Measurements from ENCODE around the gene GINS3.

The GINS3 gene

DNA sequence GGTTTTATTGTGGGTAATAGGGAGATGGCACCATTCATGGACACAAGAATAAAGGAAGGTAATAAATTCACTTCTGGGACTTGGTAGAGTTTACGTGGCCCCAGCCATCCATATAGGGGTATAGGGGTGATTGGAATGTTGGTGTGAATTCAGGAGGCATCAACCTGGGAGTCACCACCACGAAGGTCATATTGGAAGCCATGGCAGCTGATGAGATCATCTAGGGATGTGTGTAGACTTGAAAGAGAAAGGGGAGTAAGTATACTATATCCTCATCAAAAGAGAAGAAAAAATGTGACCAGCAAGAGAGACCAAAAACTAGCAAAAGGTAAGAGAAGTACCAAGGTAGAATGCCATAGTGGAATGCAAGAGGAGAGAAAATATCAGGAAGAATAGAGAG is 26.6 kb upstream of the GINS3 start:
- Histone ChIP-seq H3K27ac (ENCODE audit: insufficient read depth, low read depth, low read length, poor library complexity, severe bottlenecking) (no peak overlapping the region), H3K9me3 (ENCODE audit: control insufficient read depth, low read length) (no peaks in the 10 kb centered on the region), H3K27me3 (ENCODE audit: control insufficient read depth, insufficient read depth, low read length, poor library complexity, severe bottlenecking) (no peaks in the 10 kb centered on the region), H3K4me3 (ENCODE audit: insufficient read depth, low read depth, low read length) (no peak overlapping the region), H3K36me3 (ENCODE audit: control insufficient read depth, insufficient read depth, low read length) (no peaks in the 10 kb centered on the region), H3K4me1 (ENCODE audit: control insufficient read depth, insufficient read depth, low read length) (no peaks in the 10 kb centered on the region)
- WGBS, 2 experiments, result 65 to 76% methylated on average over 2 of the region's 2 CpGs

- no peaks in the 10 kb centered on the region for H3K9me3 ChIP-seq (ENCODE audit: control insufficient read depth, low read length)
- 83 to 87% methylated on average over 2 to 4 of the region's 5 CpGs for WGBS, 2 experiments
- H3K4me1 ChIP-seq (ENCODE audit: control insufficient read depth, insufficient read depth, low read length), result no peaks in the 10 kb centered on the region
- no peaks in the 10 kb centered on the region for H3K27me3 ChIP-seq (ENCODE audit: control insufficient read depth, insufficient read depth, low read length, poor library complexity, severe bottlenecking)
- no peak overlapping the region for H3K27ac ChIP-seq (ENCODE audit: insufficient read depth, low read depth, low read length, poor library complexity, severe bottlenecking)
- no peaks in the 10 kb centered on the region for H3K36me3 ChIP-seq (ENCODE audit: control insufficient read depth, insufficient read depth, low read length)
- H3K4me3 ChIP-seq (ENCODE audit: insufficient read depth, low read depth, low read length), result no peak overlapping the region
Measured at GRCh38 chr16:58366247-58367031, 25.8 kb upstream of the GINS3 start.

DNA sequence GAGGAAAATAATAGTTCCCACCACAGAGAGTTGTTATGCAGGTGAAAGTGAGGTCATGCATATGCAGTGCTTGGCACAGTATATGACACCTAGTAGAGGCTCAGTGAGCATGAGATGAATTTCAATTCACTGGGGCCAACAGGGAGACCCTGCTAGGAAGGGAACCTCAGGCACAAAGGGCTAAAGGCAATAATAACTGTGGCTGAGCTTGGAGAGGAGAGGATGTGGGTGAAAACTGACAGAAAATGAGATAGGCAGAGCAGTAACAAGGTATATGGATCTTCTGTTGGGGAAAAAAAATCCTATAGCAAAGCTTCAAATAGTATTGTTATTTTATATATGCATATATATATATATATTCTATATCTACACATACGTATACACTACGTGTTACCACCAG is 25.0 kb upstream of the GINS3 start:
- H3K4me1 ChIP-seq (ENCODE audit: control insufficient read depth, insufficient read depth, low read length), result no peaks in the 10 kb centered on the region
- H3K9me3 ChIP-seq (ENCODE audit: control insufficient read depth, low read length), result no peaks in the 10 kb centered on the region
- no CpG with 5 or more reads among the region's 2 CpGs for WGBS, 2 experiments

DNA sequence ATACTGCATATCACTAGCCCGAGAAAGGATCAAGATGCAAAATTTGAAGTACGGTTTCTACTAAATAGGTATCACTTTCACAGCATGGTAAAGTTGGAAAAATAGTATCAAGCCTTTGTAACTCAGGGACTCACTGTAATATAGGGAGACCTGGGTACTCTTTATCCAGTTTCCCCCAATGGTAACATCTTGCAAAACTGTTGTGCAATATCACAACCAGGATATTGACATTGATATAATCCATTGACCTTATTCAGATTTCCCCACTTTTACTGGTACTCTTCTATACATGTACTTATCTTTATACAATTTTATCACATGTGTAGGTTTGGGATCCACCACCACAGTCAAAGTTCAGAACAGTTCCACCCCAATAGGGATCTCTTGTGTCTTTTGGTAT is 20.4 kb upstream of the GINS3 start:
- no peak overlapping the region for H3K4me3 ChIP-seq (ENCODE audit: insufficient read depth, low read depth, low read length)
- no peaks in the 10 kb centered on the region for H3K27me3 ChIP-seq (ENCODE audit: control insufficient read depth, insufficient read depth, low read length, poor library complexity, severe bottlenecking)
- H3K36me3 ChIP-seq (ENCODE audit: control insufficient read depth, insufficient read depth, low read length), result no peaks in the 10 kb centered on the region
- 93 to 100% methylated on average over 2 of the region's 2 CpGs for WGBS, 2 experiments
- H3K4me1 ChIP-seq (ENCODE audit: control insufficient read depth, insufficient read depth, low read length), result no peaks in the 10 kb centered on the region
- no peaks in the 10 kb centered on the region for H3K9me3 ChIP-seq (ENCODE audit: control insufficient read depth, low read length)
- H3K27ac ChIP-seq (ENCODE audit: insufficient read depth, low read depth, low read length, poor library complexity, severe bottlenecking), result no peak overlapping the region

More for the DNA sequence above, 25.0 kb upstream of the GINS3 start:
- Histone ChIP-seq H3K36me3 (ENCODE audit: control insufficient read depth, insufficient read depth, low read length) (no peaks in the 10 kb centered on the region), H3K4me3 (ENCODE audit: insufficient read depth, low read depth, low read length) (no peak overlapping the region), H3K27me3 (ENCODE audit: control insufficient read depth, insufficient read depth, low read length, poor library complexity, severe bottlenecking) (no peaks in the 10 kb centered on the region), H3K27ac (ENCODE audit: insufficient read depth, low read depth, low read length, poor library complexity, severe bottlenecking) (no peak overlapping the region)

- no peaks in the 10 kb centered on the region for H3K36me3 ChIP-seq (ENCODE audit: control insufficient read depth, insufficient read depth, low read length)
- no peaks in the 10 kb centered on the region for H3K4me1 ChIP-seq (ENCODE audit: control insufficient read depth, insufficient read depth, low read length)
- H3K4me3 ChIP-seq (ENCODE audit: insufficient read depth, low read depth, low read length), result no peak overlapping the region
- H3K27ac ChIP-seq (ENCODE audit: insufficient read depth, low read depth, low read length, poor library complexity, severe bottlenecking), result no peak overlapping the region
- H3K27me3 ChIP-seq (ENCODE audit: control insufficient read depth, insufficient read depth, low read length, poor library complexity, severe bottlenecking), result no peaks in the 10 kb centered on the region
- no peaks in the 10 kb centered on the region for H3K9me3 ChIP-seq (ENCODE audit: control insufficient read depth, low read length)
Measured at GRCh38 chr16:58375386-58375785, 16.9 kb upstream of the GINS3 start.

DNA sequence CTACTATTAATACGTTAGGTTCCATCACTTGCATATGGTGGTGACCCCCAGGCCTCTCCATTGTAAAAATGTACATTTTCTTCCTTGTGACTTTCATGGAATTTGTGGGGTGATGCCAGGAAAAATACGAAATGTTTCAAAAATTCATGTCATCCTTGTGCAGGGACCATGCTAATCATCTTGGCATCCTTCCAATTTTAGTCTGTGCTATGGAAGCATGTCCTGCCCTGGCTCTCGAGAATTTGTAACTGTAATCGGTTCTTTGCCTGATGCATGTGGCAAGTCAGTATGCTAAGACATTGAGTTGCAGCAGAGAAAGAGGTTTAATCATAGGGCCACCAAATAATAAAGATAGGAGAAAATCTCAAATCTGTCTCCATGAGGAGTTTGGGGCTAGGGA is 14.3 kb upstream of the GINS3 start:
- no peaks in the 10 kb centered on the region for H3K27me3 ChIP-seq (ENCODE audit: control insufficient read depth, insufficient read depth, low read length, poor library complexity, severe bottlenecking)
- H3K4me1 ChIP-seq (ENCODE audit: control insufficient read depth, insufficient read depth, low read length), result no peaks in the 10 kb centered on the region
- no peak overlapping the region for H3K4me3 ChIP-seq (ENCODE audit: insufficient read depth, low read depth, low read length)
- H3K27ac ChIP-seq (ENCODE audit: insufficient read depth, low read depth, low read length, poor library complexity, severe bottlenecking), result no peak overlapping the region
- H3K36me3 ChIP-seq (ENCODE audit: control insufficient read depth, insufficient read depth, low read length), result no peaks in the 10 kb centered on the region
- 85 to 93% methylated on average over 4 of the region's 4 CpGs for WGBS, 2 experiments
- no peaks in the 10 kb centered on the region for H3K9me3 ChIP-seq (ENCODE audit: control insufficient read depth, low read length)

DNA sequence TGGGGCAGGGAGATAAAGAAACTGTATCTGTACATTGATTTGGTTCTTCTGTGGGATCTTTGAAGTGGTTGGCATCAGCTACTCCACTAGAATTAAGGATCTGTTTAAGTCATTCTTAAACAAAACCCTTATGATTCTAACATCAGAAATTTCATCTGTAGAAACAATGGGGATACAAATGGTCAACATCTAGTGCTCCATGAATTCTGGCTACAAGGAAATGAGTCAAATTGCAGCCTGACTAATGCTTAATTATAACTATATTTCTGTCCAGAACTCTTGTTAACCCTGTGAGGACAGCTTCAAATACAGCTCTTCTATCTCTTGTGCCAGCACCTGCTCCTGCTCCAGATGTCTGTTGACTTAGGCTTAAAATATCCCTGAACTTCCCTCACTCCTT is 13.9 kb upstream of the GINS3 start:
- Histone ChIP-seq H3K9me3 (ENCODE audit: control insufficient read depth, low read length) (no peaks in the 10 kb centered on the region), H3K4me3 (ENCODE audit: insufficient read depth, low read depth, low read length) (no peak overlapping the region), H3K27me3 (ENCODE audit: control insufficient read depth, insufficient read depth, low read length, poor library complexity, severe bottlenecking) (no peaks in the 10 kb centered on the region), H3K27ac (ENCODE audit: insufficient read depth, low read depth, low read length, poor library complexity, severe bottlenecking) (no peak overlapping the region), H3K36me3 (ENCODE audit: control insufficient read depth, insufficient read depth, low read length) (no peaks in the 10 kb centered on the region), H3K4me1 (ENCODE audit: control insufficient read depth, insufficient read depth, low read length) (no peaks in the 10 kb centered on the region)

- Histone ChIP-seq H3K9me3 (ENCODE audit: control insufficient read depth, low read length) (no peaks in the 10 kb centered on the region), H3K4me3 (ENCODE audit: insufficient read depth, low read depth, low read length) (no peak overlapping the region), H3K27ac (ENCODE audit: insufficient read depth, low read depth, low read length, poor library complexity, severe bottlenecking) (no peak overlapping the region), H3K4me1 (ENCODE audit: control insufficient read depth, insufficient read depth, low read length) (no peaks in the 10 kb centered on the region), H3K27me3 (ENCODE audit: control insufficient read depth, insufficient read depth, low read length, poor library complexity, severe bottlenecking) (no peaks in the 10 kb centered on the region), H3K36me3 (ENCODE audit: control insufficient read depth, insufficient read depth, low read length) (no peaks in the 10 kb centered on the region)
- WGBS, 2 experiments, result 90 to 95% methylated on average over 4 of the region's 4 CpGs
Measured at GRCh38 chr16:58379736-58380135, 12.5 kb upstream of the GINS3 start.

GRCh38 chr16:58381661-58382060 is 10.6 kb upstream of the GINS3 start:
- no peaks in the 10 kb centered on the region for H3K9me3 ChIP-seq (ENCODE audit: control insufficient read depth, low read length)
- H3K27ac ChIP-seq (ENCODE audit: insufficient read depth, low read depth, low read length, poor library complexity, severe bottlenecking), result no peak overlapping the region
- no peaks in the 10 kb centered on the region for H3K36me3 ChIP-seq (ENCODE audit: control insufficient read depth, insufficient read depth, low read length)
- WGBS, 2 experiments, result 90% methylated on average over 1 of the region's 1 CpG
- no peak overlapping the region for H3K4me3 ChIP-seq (ENCODE audit: insufficient read depth, low read depth, low read length)
- H3K27me3 ChIP-seq (ENCODE audit: control insufficient read depth, insufficient read depth, low read length, poor library complexity, severe bottlenecking), result no peaks in the 10 kb centered on the region
- H3K4me1 ChIP-seq (ENCODE audit: control insufficient read depth, insufficient read depth, low read length), result no peaks in the 10 kb centered on the region

DNA sequence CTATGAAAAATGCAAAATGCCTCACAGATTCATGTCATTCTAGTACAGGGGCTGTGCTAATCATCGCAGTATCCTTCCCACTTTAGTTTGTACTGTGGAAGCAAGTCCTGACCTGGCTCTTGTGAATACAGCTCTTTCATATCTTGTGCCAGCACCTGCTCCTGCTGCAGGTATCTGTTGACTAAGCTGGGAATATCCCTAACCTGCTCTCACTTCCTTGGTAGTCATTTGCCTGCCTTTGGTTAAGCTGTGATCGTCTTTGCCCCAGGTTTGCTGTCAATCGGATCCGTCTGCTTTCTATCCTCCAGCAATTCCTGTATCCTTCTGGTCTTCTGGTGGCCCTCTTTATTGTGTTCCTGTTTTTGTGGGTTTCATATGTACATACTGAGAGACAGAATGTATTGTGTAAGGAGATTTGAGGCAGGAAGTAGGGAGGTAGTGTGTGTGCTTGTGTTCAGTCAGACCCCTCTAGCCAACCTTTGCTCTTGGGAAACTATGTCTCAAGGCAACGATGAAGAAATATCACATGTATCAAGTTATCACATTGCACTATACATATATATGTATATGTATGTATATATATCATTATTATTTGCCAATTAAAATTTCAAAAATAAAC is 7.7 kb upstream of the GINS3 start:
- no peak overlapping the region for H3K27ac ChIP-seq (ENCODE audit: insufficient read depth, low read depth, low read length, poor library complexity, severe bottlenecking)
- no peaks in the 10 kb centered on the region for H3K4me1 ChIP-seq (ENCODE audit: control insufficient read depth, insufficient read depth, low read length)
- H3K36me3 ChIP-seq (ENCODE audit: control insufficient read depth, insufficient read depth, low read length), result no peaks in the 10 kb centered on the region
- 85 to 89% methylated on average over 4 of the region's 5 CpGs for WGBS, 2 experiments
- H3K27me3 ChIP-seq (ENCODE audit: control insufficient read depth, insufficient read depth, low read length, poor library complexity, severe bottlenecking), result peaks cover 11% of the 10 kb centered on the region
- H3K4me3 ChIP-seq (ENCODE audit: insufficient read depth, low read depth, low read length), result no peak overlapping the region
- no peaks in the 10 kb centered on the region for H3K9me3 ChIP-seq (ENCODE audit: control insufficient read depth, low read length)

Data from ectodermal cell (in vitro differentiated cells).